Raji (cell line): ENCODE results near the gene FNDC8.

ENCODE experiments used
- POLR2A ChIP-seq: IDR thresholded peaks from 2 replicates; pipeline ENCODE4 v1.6.1; 2011; ENCODE audit warnings: low read depth, low read length, control low read depth; ENCODE audit not compliant: insufficient read depth

The FNDC8 gene

DNA sequence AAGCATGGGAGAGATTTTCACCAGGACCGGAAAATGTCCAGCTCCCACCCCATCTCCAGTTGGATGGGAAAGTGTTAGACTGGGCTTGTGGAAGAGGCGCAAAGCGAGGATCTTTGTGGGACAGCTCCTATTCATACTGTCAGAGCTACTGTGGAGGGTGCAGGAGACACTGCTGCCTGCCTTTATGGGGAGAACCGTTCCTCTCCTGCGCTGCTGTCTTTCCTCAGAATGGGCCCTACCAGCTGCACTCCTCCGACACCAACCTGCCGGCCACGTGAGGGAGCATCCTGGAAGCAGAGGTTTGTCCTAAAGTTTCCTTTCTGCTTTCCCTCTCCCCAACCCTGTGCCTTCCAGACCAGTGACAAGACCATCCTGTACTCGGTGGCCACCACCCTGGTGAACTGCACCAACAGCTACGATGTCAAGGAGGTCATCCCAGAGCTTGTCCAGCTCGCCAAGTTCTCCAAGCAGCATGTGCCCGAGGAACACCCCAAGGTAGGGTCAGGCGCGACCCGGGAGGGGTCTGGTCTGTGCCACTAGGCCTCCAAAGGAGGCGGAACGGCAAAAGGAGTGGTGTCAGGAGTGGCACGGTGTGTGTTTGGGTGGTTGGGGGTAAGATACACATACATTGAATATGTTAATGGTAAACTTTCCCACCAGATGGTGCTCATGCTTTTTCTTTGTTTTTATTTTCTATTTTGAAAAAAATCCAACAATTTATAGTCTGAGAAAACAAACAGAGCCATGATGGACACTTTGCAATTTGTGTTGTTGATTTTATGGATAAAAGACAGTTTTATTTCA is 49.8 kb downstream of the FNDC8 start:
- no peak for TF ChIP-seq POLR2A

DNA sequence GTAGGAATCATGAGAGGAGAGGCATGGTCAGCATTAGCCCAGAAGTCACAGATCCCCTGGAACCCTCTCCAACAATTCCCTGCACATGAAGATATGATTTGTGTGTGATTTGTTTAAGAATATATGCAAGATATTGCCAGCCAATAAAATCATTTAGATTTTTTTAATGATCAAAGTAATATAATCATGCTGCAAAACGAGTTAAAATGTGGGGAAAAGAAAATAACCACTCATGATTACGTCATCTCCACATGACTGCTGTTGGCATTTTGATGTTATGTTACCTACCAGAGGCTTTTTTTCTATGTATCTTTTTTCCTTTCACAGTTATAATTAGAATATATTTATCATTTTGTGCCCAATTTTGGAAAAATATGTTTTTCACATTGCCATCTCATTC is 50.4 kb downstream of the FNDC8 start:
- TF ChIP-seq POLR2A: no peak

DNA sequence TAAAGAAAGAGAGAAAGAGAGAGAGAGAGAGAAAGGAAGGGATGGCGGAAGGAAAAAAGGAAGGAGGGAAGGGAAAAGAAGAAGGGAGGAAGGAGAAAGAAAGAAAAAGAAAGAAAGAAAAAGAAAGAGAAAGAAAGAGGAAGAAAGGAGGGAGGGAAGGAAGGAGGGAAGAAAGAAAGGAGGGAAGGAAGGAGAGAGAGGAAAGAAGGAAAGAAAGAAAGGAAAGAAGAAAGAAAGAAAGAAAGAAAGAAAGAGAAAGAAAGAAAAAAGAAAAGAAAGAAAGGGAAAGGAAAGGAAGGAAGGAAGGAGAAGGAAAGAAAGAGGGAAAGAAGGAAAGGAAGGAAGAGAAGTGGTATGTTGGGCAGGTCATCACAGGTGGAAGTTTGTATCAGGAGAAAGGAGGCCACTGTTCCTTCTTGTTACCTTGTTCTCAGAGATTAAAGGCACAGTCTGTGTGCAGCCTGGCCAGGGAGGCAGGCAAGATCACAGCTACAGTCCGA is 53.5 kb downstream of the FNDC8 start:
- TF ChIP-seq POLR2A: no peak

DNA sequence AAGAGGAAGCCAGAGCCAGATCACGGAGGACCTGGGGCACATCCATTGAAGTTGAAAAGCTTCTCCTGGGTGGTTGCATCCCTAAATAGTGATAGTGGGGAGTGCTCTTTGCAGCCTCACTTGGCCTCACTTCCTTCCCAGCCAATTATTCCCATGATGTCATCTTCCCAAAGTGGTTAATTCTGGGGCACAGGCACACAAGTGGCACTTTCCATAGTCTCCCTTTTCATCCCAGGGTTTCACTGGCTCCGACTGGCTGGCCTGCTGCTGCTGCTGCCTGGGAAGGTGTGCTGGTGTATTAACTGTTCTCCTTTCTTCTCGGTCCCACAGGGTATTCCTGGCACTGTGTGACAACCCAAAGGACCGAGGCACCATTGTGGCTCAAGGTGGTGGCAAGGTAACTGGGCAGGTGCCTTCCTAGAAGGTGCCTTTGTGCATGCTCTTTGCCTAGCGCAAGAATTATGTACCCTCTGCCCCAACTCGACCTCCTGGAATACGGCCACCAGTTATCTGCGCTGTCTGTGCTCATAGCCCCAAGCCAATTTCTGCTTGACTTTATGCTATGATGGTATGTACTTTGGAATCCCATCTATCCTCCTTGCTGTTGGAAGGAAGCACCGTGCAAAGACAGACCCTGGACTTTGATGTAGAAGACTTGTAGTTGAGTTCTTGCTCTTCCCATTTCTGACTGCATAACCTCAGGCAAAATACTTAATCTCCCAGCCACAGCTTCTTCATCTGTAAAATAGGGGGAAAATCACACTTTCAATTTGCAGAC is 54.4 kb downstream of the FNDC8 start:
- TF ChIP-seq POLR2A: no peak

DNA sequence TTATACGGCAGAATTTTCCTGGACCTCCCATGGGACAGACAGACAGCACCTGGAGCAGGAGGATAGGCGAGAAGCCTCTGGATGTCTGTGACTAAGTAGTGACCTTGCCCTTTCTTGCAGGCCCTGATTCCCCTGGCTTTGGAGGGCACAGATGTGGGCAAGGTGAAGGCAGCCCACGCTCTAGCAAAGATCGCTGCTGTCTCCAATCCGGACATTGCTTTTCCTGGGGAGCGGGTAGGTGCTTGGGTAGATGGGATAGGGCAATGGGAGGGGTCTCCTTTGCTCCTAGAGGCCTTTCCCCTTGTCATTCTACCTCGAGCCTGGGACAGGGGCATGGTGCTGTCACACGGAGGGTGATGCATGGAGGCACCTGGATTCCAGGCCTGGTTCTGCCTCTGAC is 55.5 kb downstream of the FNDC8 start:
- no peak for TF ChIP-seq POLR2A
